ENCODE measurements around the gene CNTNAP2. TPM values are rescaled to one million over a fixed set of nuclear protein-coding genes. Genes with fewer than 3 reads are reported as not detected.

The CNTNAP2 gene
- total and polyA plus RNA-seq, 2 of the 4 experiments (the other 2 are of a cell fraction) = not detected

DNA sequence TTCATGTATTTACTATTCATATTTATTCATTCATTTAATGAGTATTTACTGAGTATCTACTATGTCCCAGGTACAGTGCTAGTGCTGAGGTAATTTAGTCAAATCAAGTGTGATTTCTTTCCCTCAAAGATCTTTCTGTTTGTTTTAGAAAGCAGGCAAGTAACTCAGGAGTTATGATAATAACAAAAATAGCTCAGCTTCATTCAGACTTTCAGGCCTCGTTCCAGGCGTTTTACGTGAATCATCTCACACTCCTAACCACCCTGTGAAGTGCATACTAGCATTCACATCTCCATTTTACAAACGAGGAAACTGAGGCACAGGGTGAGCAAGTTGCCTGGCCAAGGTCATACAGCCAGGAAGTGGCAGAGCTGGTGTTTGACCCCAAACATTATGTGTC is 2005.2 kb downstream of the CNTNAP2 start:
- no peak overlapping the region for H3K4ac ChIP-seq (ENCODE audit: low read depth, low read length)
- no CpG with 5 or more reads among the region's 4 CpGs for WGBS, 2 experiments (ENCODE audit: extremely low coverage in 2 of 2, insufficient read length in 1 of 2)
- no peak overlapping the region for H3K23ac ChIP-seq (ENCODE audit: low read depth, low read length)
- H4K91ac ChIP-seq (ENCODE audit: insufficient read depth, low read depth, low read length) = no peak overlapping the region
- CTCF ChIA-PET = no interaction called here
- H3K79me1 ChIP-seq (ENCODE audit: low read depth in 1 of 2, low read length in 2 of 2) = no peaks in the 10 kb centered on the region
- no peak overlapping the region for H2BK15ac ChIP-seq (ENCODE audit: low read depth, low read length)
- no peak overlapping the region for H3K18ac ChIP-seq (ENCODE audit: low read depth, low read length)
- H3K4me1 ChIP-seq (ENCODE audit: control insufficient read depth, insufficient read depth, low read length) = no peaks in the 10 kb centered on the region
- no peaks in the 10 kb centered on the region for H3K27me3 ChIP-seq (ENCODE audit: control insufficient read depth, insufficient read depth, low read length)
- H3K4me3 ChIP-seq (ENCODE audit: insufficient read depth, low read depth, low read length) = no peak overlapping the region
- no peak overlapping the region for H2BK120ac ChIP-seq (ENCODE audit: low read depth, low read length)
- H3K9me3 ChIP-seq (ENCODE audit: control insufficient read depth, insufficient read depth, low read length) = peaks cover 27% of the 10 kb centered on the region
- in situ Hi-C loops (cut with MboI; ENCODE audit: low sequenced_read_pairs) (no loop called here), intact Hi-C loops (cut with micrococcal nuclease) (no loop called here), dilution Hi-C loops (cut with HindIII; ENCODE audit: low sequenced_read_pairs, unreplicated experiment) (no loop called here)
- H3K4me2 ChIP-seq (ENCODE audit: low read depth, low read length) = no peak overlapping the region
- no peak overlapping the region for H2AK5ac ChIP-seq (ENCODE audit: low read depth, low read length)
- H2BK20ac ChIP-seq (ENCODE audit: low read depth, low read length) = no peak overlapping the region
- H2BK5ac ChIP-seq (ENCODE audit: low read depth, low read length, poor library complexity, severe bottlenecking) = no peak overlapping the region
- no peak for TF ChIP-seq BHLHE40 (IDR thresholded peaks at IDR 0.05; ENCODE audit: low read depth, low read length)
- no peak for TF ChIP-seq RFX5 (IDR thresholded peaks at IDR 0.05; ENCODE audit: low read depth, low read length)
- TF ChIP-seq MAZ (IDR thresholded peaks at IDR 0.05; ENCODE audit: borderline replicate concordance, low read depth, low read length) = no peak
- no peak for TF ChIP-seq NFE2L2 (IDR thresholded peaks at IDR 0.05; ENCODE audit: low read depth, low read length)
- TF ChIP-seq, protein P1, sequence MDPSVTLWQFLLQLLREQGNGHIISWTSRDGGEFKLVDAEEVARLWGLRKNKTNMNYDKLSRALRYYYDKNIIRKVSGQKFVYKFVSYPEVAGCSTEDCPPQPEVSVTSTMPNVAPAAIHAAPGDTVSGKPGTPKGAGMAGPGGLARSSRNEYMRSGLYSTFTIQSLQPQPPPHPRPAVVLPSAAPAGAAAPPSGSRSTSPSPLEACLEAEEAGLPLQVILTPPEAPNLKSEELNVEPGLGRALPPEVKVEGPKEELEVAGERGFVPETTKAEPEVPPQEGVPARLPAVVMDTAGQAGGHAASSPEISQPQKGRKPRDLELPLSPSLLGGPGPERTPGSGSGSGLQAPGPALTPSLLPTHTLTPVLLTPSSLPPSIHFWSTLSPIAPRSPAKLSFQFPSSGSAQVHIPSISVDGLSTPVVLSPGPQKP (IDR thresholded peaks at IDR 0.05; ENCODE audit: borderline replicate concordance, low read depth, low read length) = no peak
- H3K14ac ChIP-seq (replicated peaks; ENCODE audit: low read depth, low read length) = no peak overlapping the region
- no peaks in the 10 kb centered on the region for H3K9me1 ChIP-seq (ENCODE audit: insufficient read depth, low read length)
- no TSS peak for BruUV-seq (replicated peaks)
- no peak overlapping the region for H3K56ac ChIP-seq (ENCODE audit: extremely low read depth, insufficient read depth, low read length)
- H2AFZ ChIP-seq (replicated peaks; ENCODE audit: low read length, poor library complexity) = no peak overlapping the region
- H3K27ac ChIP-seq (ENCODE audit: insufficient read depth, low read length) = no peak overlapping the region
- no peak overlapping the region for H2AK9ac ChIP-seq (replicated peaks; ENCODE audit: low read depth, low read length, poor library complexity)
- no peak for DNase-seq
- H3K9ac ChIP-seq (ENCODE audit: low read depth, low read length) = no peak overlapping the region
- no peak overlapping the region for H4K5ac ChIP-seq (ENCODE audit: low read depth, low read length)
- no peak for ATAC-seq (ENCODE audit: low read depth)
- no peaks in the 10 kb centered on the region for H4K20me1 ChIP-seq (ENCODE audit: insufficient read depth, low read length)
- no peaks in the 10 kb centered on the region for H3K36me3 ChIP-seq (ENCODE audit: control insufficient read depth, insufficient read depth, low read length)
- POLR2A ChIA-PET (ENCODE audit: unreplicated experiment) = no interaction called here
- H4K8ac ChIP-seq (ENCODE audit: low read depth in 2 of 2, low read length in 2 of 2) = no peak overlapping the region
